GM18519 (cell line): Measurements from ENCODE around the gene FMN2.
"Not testable (repeated sequence)": the region's sequence is repeated elsewhere in the genome, so short reads cannot be mapped to it uniquely, and the experiment has no call there.

Source experiments
- ATAC-seq: cut with Tn5 transposase; IDR thresholded peaks from one replicate; pipeline ENCODE4 v1.9.1; 2021; ENCODE audit warnings: mild to moderate bottlenecking, moderate library complexity; ENCODE audit not compliant: unreplicated experiment, low FRiP score

FMN2 gene

GRCh38 chr1:240407407-240407806 is 315.7 kb downstream of the FMN2 start:
- no peak for ATAC-seq

GRCh38 chr1:240409615-240410014 is 317.9 kb downstream of the FMN2 start:
- no peak for ATAC-seq

GRCh38 chr1:240413732-240414131 is 322.0 kb downstream of the FMN2 start:
- ATAC-seq, result no peak

GRCh38 chr1:240414237-240414636 is 322.6 kb downstream of the FMN2 start:
- ATAC-seq, result no peak

- not testable (repeated sequence) for ATAC-seq
These were observed 323.3 kb downstream of the FMN2 start for GRCh38 chr1:240415011-240415410.

- ATAC-seq, result no peak
These were observed 323.8 kb downstream of the FMN2 start for GRCh38 chr1:240415532-240415931.

GRCh38 chr1:240417317-240417716 is 325.6 kb downstream of the FMN2 start:
- ATAC-seq, result no peak

GRCh38 chr1:240420766-240421165 is 329.1 kb downstream of the FMN2 start:
- no peak for ATAC-seq

GRCh38 chr1:240423246-240423924 is 331.7 kb downstream of the FMN2 start:
- ATAC-seq, result no peak

GRCh38 chr1:240424740-240425464 is 333.2 kb downstream of the FMN2 start:
- ATAC-seq, result no peak

- no peak for ATAC-seq
These were observed 334.4 kb downstream of the FMN2 start for GRCh38 chr1:240426051-240426450.

GRCh38 chr1:240435996-240436566 is 344.4 kb downstream of the FMN2 start:
- no peak for ATAC-seq

- no peak for ATAC-seq
These were observed 350.0 kb downstream of the FMN2 start for GRCh38 chr1:240441669-240442068.

GRCh38 chr1:240445369-240445768 is 353.7 kb downstream of the FMN2 start:
- no peak for ATAC-seq

GRCh38 chr1:240455228-240455821 is 363.6 kb downstream of the FMN2 start:
- peak; percentile 68 for ATAC-seq

GRCh38 chr1:240457203-240457602 is 365.5 kb downstream of the FMN2 start:
- no peak for ATAC-seq

GRCh38 chr1:240462277-240462676 is 370.6 kb downstream of the FMN2 start:
- ATAC-seq, result no peak

- ATAC-seq, result no peak
These were observed 371.2 kb downstream of the FMN2 start for GRCh38 chr1:240462766-240463395.

GRCh38 chr1:240464099-240464498 is 372.4 kb downstream of the FMN2 start:
- no peak for ATAC-seq

GRCh38 chr1:240465531-240465940 is 373.9 kb downstream of the FMN2 start:
- peak; percentile 41 for ATAC-seq

- ATAC-seq, result no peak
These were observed 374.8 kb downstream of the FMN2 start for GRCh38 chr1:240466509-240466908.
